Right lobe of liver (tissue), 4 donors: Measurements from ENCODE around the gene CCR8.

Source experiments
- CTCF ChIP-seq, 4 donors: fragments of 200-600 bp in 3 of 4; fragments of 450-650 bp in 1 of 4; IDR thresholded peaks; one replicate each; pipeline versions ENCODE4 v1.5.1 to v1.8.0; 2016 to 2022; ENCODE audit warnings: antibody characterized with exemption in 4 of 4, mild to moderate bottlenecking in 2 of 4
- POLR2A ChIP-seq: fragments of 450-650 bp; IDR thresholded peaks from one replicate; pipeline ENCODE4 v1.6.1; 2017; ENCODE audit warnings: antibody characterized with exemption, mild to moderate bottlenecking
- donor health status: DM: no; HTN: no; CAD: no.
- donor health status: DM: no; HTN: no; CAD: no.
- donor health status: DM: no; HTN: yes; CAD: no.

DNA sequence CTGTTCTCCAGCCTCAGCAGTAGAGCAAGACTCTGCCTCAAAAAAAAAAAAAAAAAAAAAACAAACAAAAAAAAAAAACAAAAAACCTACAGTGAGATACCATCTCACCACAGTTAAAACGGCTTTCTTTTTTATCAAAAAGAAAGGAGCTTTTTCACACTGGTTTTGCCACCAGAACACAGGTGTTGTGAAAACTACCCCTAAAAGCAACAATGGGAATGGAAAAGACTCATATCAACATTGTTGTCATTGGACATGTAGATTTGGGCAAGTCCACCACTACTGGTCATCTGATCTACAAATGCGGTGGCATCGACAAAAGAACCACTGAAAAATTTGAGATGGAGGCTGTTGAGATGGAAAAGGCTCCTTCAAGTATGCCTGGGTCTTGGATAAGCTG is 28.8 kb downstream of the CCR8 start:
- TF ChIP-seq CTCF (IDR thresholded peaks at IDR 0.05) (no peak), POLR2A (no peak)
